Type B pancreatic cell (in vitro differentiated cells): ENCODE measurements around the gene RUNX1. TPM values are rescaled to one million over a fixed set of nuclear protein-coding genes. Genes with fewer than 3 reads are reported as not detected.

Experiments used
- DNase-seq: peaks from one replicate; pipeline ENCODE4 v3.0.0; 2021; ENCODE audit warnings: mixed read lengths; ENCODE audit not compliant: unreplicated experiment; ENCODE audit errors: extremely low spot score
- H3K27ac Mint-ChIP-seq: 2 replicates; pipeline ENCODE4 v1.8.0; 2021; ENCODE audit warnings: mild to moderate bottlenecking, mixed read lengths
- H3K27me3 Mint-ChIP-seq: 2 replicates; pipeline ENCODE4 v1.8.0; 2021; ENCODE audit warnings: mixed read lengths
- H3K36me3 Mint-ChIP-seq: 2 replicates; pipeline ENCODE4 v1.8.0; 2021; ENCODE audit warnings: mixed read lengths
- H3K4me1 Mint-ChIP-seq: one replicate; pipeline ENCODE4 v1.8.0; 2021; ENCODE audit warnings: mixed read lengths; ENCODE audit not compliant: unreplicated experiment
- H3K4me3 Mint-ChIP-seq: 2 replicates; pipeline ENCODE4 v1.8.0; 2021; ENCODE audit warnings: mild to moderate bottlenecking, mixed read lengths
- H3K9me3 Mint-ChIP-seq: 2 replicates; pipeline ENCODE4 v1.8.0; 2021; ENCODE audit warnings: mixed read lengths
- total RNA-seq: library from RNA; stranded (reverse); gene quantifications from 2 replicates; pipeline ENCODE4 v1.2.1, GENCODE V29; 2021; ENCODE audit warnings: low replicate concordance
- TF ChIP-seq, protein P1 (sequence below): fragments of 200-600 bp; sonication (generic); conservative IDR thresholded peaks from 2 replicates; pipeline ENCODE4 v1.5.0; 2021; ENCODE audit warnings: antibody characterized with exemption, mild to moderate bottlenecking

RUNX1 gene
- total RNA-seq, 1 donor from 2014 or later: 11.9 TPM

DNA sequence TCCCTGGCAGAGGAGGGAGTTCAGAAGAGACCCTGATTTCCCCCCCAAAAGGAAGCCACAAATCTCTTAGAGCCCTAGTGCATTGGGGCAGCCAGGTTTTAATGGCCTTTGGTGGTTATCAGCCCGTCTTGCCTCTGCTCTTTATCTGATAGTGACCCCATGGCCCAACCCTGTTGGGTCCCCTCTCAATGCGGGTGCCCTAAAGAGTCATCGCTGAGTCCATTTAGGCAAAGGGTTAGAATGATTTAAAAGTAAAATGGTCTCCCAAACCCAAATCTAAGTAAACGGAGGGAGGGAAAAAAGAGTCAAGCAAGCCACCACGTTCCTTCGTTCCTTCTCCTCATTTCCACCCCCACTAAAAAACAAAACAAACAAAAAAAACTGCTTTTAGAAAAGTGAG is 164.0 kb downstream of the RUNX1 start:
- peaks cover 17% of the 10 kb centered on the region for H3K4me1 Mint-ChIP-seq
- no peak for DNase-seq
- H3K27ac Mint-ChIP-seq: peak overlapping the region; percentile 78
- H3K4me3 Mint-ChIP-seq: peak overlapping the region; percentile 93
- H3K27me3 Mint-ChIP-seq: peaks cover 57% of the 10 kb centered on the region
- H3K9me3 Mint-ChIP-seq: no peaks in the 10 kb centered on the region
- TF ChIP-seq, protein P1, sequence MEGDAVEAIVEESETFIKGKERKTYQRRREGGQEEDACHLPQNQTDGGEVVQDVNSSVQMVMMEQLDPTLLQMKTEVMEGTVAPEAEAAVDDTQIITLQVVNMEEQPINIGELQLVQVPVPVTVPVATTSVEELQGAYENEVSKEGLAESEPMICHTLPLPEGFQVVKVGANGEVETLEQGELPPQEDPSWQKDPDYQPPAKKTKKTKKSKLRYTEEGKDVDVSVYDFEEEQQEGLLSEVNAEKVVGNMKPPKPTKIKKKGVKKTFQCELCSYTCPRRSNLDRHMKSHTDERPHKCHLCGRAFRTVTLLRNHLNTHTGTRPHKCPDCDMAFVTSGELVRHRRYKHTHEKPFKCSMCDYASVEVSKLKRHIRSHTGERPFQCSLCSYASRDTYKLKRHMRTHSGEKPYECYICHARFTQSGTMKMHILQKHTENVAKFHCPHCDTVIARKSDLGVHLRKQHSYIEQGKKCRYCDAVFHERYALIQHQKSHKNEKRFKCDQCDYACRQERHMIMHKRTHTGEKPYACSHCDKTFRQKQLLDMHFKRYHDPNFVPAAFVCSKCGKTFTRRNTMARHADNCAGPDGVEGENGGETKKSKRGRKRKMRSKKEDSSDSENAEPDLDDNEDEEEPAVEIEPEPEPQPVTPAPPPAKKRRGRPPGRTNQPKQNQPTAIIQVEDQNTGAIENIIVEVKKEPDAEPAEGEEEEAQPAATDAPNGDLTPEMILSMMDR: no peak
- peaks cover 4% of the 10 kb centered on the region for H3K36me3 Mint-ChIP-seq

DNA sequence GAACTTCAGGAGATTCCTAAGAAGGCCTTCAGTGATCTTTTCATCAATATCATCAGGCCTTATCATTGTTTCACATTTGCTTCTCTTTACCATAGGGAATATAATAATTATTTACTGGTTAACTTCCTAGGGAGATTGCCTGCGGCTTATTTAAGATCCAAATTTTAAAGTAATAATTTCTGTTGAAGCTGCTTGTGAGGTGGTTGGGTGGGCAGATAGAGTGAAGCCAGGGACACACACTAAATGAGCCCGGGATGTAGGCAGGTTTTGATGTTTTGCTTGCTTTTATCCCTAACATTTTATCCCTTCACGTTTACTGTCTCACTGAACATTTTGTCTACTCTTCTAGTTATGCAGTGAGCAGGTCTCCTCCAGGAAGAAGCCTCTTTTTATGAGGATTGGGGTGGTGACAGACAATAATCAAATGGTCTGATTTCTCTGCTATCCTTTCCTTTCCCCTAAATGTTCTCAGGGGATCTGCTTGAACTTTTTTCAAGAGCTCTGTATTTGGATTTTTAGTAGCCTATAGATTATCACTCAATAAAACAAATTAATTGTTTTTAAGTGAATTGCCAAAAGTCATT is 164.7 kb downstream of the RUNX1 start:
- Mint-ChIP-seq H3K4me3 (peak overlapping the region; percentile 70), H3K4me1 (peaks cover 17% of the 10 kb centered on the region), H3K27ac (no peak overlapping the region), H3K9me3 (no peaks in the 10 kb centered on the region), H3K36me3 (peaks cover 8% of the 10 kb centered on the region), H3K27me3 (peaks cover 57% of the 10 kb centered on the region)
- no peak for DNase-seq
- TF ChIP-seq, protein P1: no peak

DNA sequence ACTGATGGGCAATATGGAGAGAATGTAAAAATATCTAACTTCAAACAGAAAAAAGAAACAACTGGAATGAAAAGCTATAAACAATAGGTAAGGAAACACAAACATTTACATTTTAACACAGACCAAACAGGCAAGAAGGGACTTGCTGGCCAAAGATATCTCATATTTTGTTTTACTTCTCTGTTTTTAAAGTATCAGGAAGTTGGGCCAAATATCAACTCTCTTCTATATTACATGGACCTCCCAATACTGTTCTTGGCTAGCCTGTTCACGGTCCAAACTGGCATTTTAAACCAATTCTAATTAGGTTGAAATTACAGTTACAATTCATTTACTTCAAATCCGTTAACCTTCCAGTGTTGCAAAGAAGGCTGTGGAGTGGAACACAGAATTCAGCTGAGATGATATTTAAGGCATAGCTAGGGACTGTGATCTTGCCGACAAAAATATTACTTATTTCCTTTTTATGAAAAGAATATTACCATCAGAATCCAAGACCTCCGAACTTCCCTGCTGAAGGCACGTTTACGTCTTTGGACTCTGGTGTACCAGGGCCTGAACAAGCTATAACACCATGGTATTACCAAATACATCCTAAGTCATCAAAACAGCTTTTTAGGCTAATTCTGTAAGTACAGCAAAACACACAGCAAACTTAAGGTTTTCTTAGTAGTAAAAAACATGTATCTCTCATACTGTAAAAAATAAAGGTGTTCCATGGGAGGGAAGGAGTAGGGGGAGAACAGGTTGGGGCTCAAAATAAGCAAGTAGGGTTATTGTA is 165.4 kb downstream of the RUNX1 start:
- peaks cover 8% of the 10 kb centered on the region for H3K36me3 Mint-ChIP-seq
- peak overlapping the region; percentile 44 for H3K4me3 Mint-ChIP-seq
- H3K27ac Mint-ChIP-seq: peak overlapping the region; percentile 44
- H3K9me3 Mint-ChIP-seq: no peaks in the 10 kb centered on the region
- no peak for DNase-seq
- peaks cover 57% of the 10 kb centered on the region for H3K27me3 Mint-ChIP-seq
- TF ChIP-seq, protein P1: no peak
- H3K4me1 Mint-ChIP-seq: peaks cover 17% of the 10 kb centered on the region

DNA sequence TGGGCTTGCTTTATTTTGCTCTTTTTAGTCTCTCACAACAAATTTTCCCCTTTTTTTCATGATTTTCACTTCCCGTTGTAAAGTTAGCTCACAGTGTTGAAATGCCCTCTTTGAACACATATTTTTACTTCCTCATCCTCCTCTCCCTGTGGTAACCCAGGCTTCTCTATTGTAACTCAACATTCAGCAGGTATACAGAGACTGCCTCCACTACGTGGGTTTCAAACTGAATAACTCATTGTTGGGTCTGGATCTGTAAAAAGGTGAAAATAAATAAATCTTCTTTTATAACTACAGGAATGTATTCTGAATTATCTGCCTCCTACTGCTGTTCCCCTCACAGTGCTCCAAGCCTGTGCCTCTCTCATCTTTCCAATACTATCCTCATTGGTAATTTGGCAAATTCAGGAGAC is 166.4 kb downstream of the RUNX1 start:
- no peaks in the 10 kb centered on the region for H3K9me3 Mint-ChIP-seq
- peak overlapping the region; percentile 1 for H3K27ac Mint-ChIP-seq
- H3K36me3 Mint-ChIP-seq: peaks cover 8% of the 10 kb centered on the region
- peaks cover 51% of the 10 kb centered on the region for H3K27me3 Mint-ChIP-seq
- DNase-seq: no peak
- H3K4me1 Mint-ChIP-seq: peaks cover 12% of the 10 kb centered on the region
- H3K4me3 Mint-ChIP-seq: no peak overlapping the region
- TF ChIP-seq, protein P1: no peak

DNA sequence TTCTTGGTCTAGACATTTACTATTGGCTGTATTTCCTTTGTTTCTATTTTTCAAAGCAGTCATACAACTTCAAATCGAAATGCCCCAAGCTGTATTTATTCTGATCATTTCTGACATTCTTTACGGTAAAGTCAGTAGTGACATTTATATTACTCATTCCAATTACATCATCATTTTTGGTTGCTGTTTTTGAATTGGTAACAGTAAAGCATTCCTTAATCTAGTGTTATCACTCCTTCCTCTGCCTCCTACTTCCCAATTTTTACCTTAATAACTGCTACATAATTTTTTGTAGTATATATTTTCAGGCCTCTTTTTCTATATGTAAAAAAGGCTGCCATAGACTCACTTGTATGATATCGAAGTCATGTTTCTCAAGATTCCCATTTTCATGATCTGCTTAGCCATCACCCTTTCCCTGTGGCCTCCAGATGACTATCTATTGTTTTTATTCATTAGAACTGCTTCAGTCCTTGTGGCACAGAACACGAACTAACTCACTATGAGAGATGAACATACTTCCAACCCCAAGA is 167.2 kb downstream of the RUNX1 start:
- Mint-ChIP-seq H3K27me3 (peaks cover 43% of the 10 kb centered on the region), H3K4me1 (peaks cover 15% of the 10 kb centered on the region), H3K4me3 (peak overlapping the region; percentile 26), H3K36me3 (peaks cover 11% of the 10 kb centered on the region), H3K9me3 (no peaks in the 10 kb centered on the region), H3K27ac (peak overlapping the region; percentile 35)
- TF ChIP-seq, protein P1: no peak
- DNase-seq: no peak
